ENCODE data around the gene TRUB1.

The TRUB1 gene

GRCh38 chr10:115026056-115026745, 88.2 kb downstream of the TRUB1 start:
- in situ Hi-C loops (cut with MboI; ENCODE audit: low sequenced_read_pairs), result no loop called here

- in situ Hi-C loops (cut with MboI; ENCODE audit: low sequenced_read_pairs), result no loop called here
These were observed 88.7 kb downstream of the TRUB1 start for GRCh38 chr10:115026746-115027140.
